Ishikawa (cell line): ENCODE data around the gene PRC1.

Experiments used
- CEBPB ChIP-seq: IDR thresholded peaks from 2 replicates; pipeline ENCODE4 v1.6.1; 2012
- CREB1 ChIP-seq: IDR thresholded peaks from 2 replicates; pipeline ENCODE4 v1.6.1; 2012; ENCODE audit warnings: low read depth
- EGR1 ChIP-seq: IDR thresholded peaks from 2 replicates; pipeline ENCODE4 v1.6.1; 2012
- EP300 ChIP-seq: IDR thresholded peaks from 2 replicates; pipeline ENCODE4 v1.6.1; 2012; ENCODE audit warnings: borderline replicate concordance
- FOXM1 ChIP-seq: IDR thresholded peaks from 2 replicates; pipeline ENCODE4 v1.6.1; 2012; ENCODE audit warnings: low read depth, borderline replicate concordance
- MAX ChIP-seq: IDR thresholded peaks from 2 replicates; pipeline ENCODE4 v1.6.1; 2012
- NFIC ChIP-seq: IDR thresholded peaks from 2 replicates; pipeline ENCODE4 v1.6.1; 2012
- RAD21 ChIP-seq: IDR thresholded peaks from 2 replicates; pipeline ENCODE4 v1.6.1; 2012; ENCODE audit warnings: low read depth
- REST ChIP-seq: IDR thresholded peaks from 2 replicates; pipeline ENCODE4 v1.6.1; 2012; ENCODE audit warnings: low read depth, mild to moderate bottlenecking
- TAF1 ChIP-seq: IDR thresholded peaks from 2 replicates; pipeline ENCODE4 v1.6.1; 2012; ENCODE audit warnings: low read depth, mild to moderate bottlenecking
- TCF12 ChIP-seq: IDR thresholded peaks from 2 replicates; pipeline ENCODE4 v1.6.1; 2012; ENCODE audit warnings: low read depth
- TEAD4 ChIP-seq: IDR thresholded peaks from 2 replicates; pipeline ENCODE4 v1.6.1; 2012
- USF1 ChIP-seq: IDR thresholded peaks from 2 replicates; pipeline ENCODE4 v1.6.1; 2012
- YY1 ChIP-seq: IDR thresholded peaks from 2 replicates; pipeline ENCODE4 v1.6.1; 2012; ENCODE audit warnings: low read depth
- ZBTB7A ChIP-seq: IDR thresholded peaks from 2 replicates; pipeline ENCODE4 v1.6.1; 2012; ENCODE audit warnings: low read depth

The PRC1 gene

GRCh38 chr15:90933301-90933700, 61.0 kb downstream of the PRC1 start:
- no peak for TF ChIP-seq EP300
- TF ChIP-seq TCF12, result no peak
- TF ChIP-seq USF1, result no peak
- no peak for TF ChIP-seq FOXM1
- TF ChIP-seq ZBTB7A, result no peak
- no peak for TF ChIP-seq MAX
- TF ChIP-seq REST, result no peak
- TF ChIP-seq YY1, result no peak
- TF ChIP-seq CREB1, result no peak
- TF ChIP-seq EGR1, result no peak

GRCh38 chr15:90932660-90932991, 61.7 kb downstream of the PRC1 start:
- no peak for TF ChIP-seq YY1
- peak; percentile 39; the same call in 1 of the 2 replicates for TF ChIP-seq REST
- no peak for TF ChIP-seq TEAD4

- TF ChIP-seq YY1 (peak; percentile 67), NFIC (no peak), TEAD4 (peak; percentile 52; the same call in 1 of the 2 replicates), TCF12 (peak; percentile 56; the same call in 1 of the 2 replicates), EGR1 (no peak), CEBPB (no peak), ZBTB7A (peak; percentile 57; the same call in 1 of the 2 replicates), RAD21 (peak; percentile 31; the same call in 1 of the 2 replicates), CREB1 (no peak), TAF1 (peak; percentile 78), FOXM1 (no peak), REST (no peak), USF1 (no peak), MAX (peak; percentile 78), EP300 (0 out of 2 replicates have a peak, but pooled peaks have one; percentile 38)
Measured at GRCh38 chr15:90931828-90932659, 62.3 kb downstream of the PRC1 start, which contains the start of gene HDDC3. Gene HDDC3 (minus strand): TSS chr15:90932549. CDS start chr15:90932540, 9 bp downstream.

GRCh38 chr15:90931575-90931827, 62.8 kb downstream of the PRC1 start:
- TF ChIP-seq CEBPB, result no peak
- no peak for TF ChIP-seq YY1

GRCh38 chr15:90930861-90931574, 63.3 kb downstream of the PRC1 start:
- TF ChIP-seq EGR1 (no peak), TEAD4 (no peak), MAX (no peak), TCF12 (no peak), YY1 (no peak), CREB1 (no peak), EP300 (no peak), USF1 (no peak)
